ENCODE results near the gene RAB11FIP5. TPM values are rescaled to one million over a fixed set of nuclear protein-coding genes. Genes with fewer than 3 reads are reported as not detected.
"Not testable (repeated sequence)": the region's sequence is repeated elsewhere in the genome, so short reads cannot be mapped to it uniquely, and the experiment has no call there.

RAB11FIP5 gene
- total RNA-seq, 1 donor from 2014 or later: 21.4 TPM

GRCh38 chr2:73070643-73071359 is 41.9 kb downstream of the RAB11FIP5 start:
- DNase-seq (ENCODE audit: low spot score): peak; percentile 35

- no peak for DNase-seq (ENCODE audit: low spot score)
Observed at GRCh38 chr2:73069855-73070642, 42.7 kb downstream of the RAB11FIP5 start.

- DNase-seq (ENCODE audit: low spot score): no peak
Observed at GRCh38 chr2:73069041-73069854, 43.5 kb downstream of the RAB11FIP5 start.

- no peak for DNase-seq (ENCODE audit: low spot score)
Observed at GRCh38 chr2:73068147-73068546, 44.6 kb downstream of the RAB11FIP5 start.

GRCh38 chr2:73067043-73067442 is 45.7 kb downstream of the RAB11FIP5 start:
- no peak for DNase-seq (ENCODE audit: low spot score)

- DNase-seq (ENCODE audit: low spot score): not testable (repeated sequence)
Observed at GRCh38 chr2:73065070-73065469, 47.7 kb downstream of the RAB11FIP5 start.

GRCh38 chr2:73063909-73064875 is 48.6 kb downstream of the RAB11FIP5 start:
- DNase-seq (ENCODE audit: low spot score): no peak

- no peak for DNase-seq (ENCODE audit: low spot score)
Observed at GRCh38 chr2:73063472-73063871, 49.3 kb downstream of the RAB11FIP5 start.

- DNase-seq (ENCODE audit: low spot score): no peak
Observed at GRCh38 chr2:73059106-73059505, 53.6 kb downstream of the RAB11FIP5 start.

- no peak for DNase-seq (ENCODE audit: low spot score)
Observed at GRCh38 chr2:73054980-73055379, 57.8 kb downstream of the RAB11FIP5 start.

- DNase-seq (ENCODE audit: low spot score): no peak
Observed at GRCh38 chr2:73053316-73054114, 59.2 kb downstream of the RAB11FIP5 start.

GRCh38 chr2:73050121-73050545 is 62.6 kb downstream of the RAB11FIP5 start:
- DNase-seq (ENCODE audit: low spot score): no peak

GRCh38 chr2:73043929-73044832 is 68.6 kb downstream of the RAB11FIP5 start:
- DNase-seq (ENCODE audit: low spot score): no peak

- no peak for DNase-seq (ENCODE audit: low spot score)
Observed at GRCh38 chr2:73043276-73043675, 69.5 kb downstream of the RAB11FIP5 start.

GRCh38 chr2:73037947-73038585 is 74.7 kb downstream of the RAB11FIP5 start:
- DNase-seq (ENCODE audit: low spot score): no peak

GRCh38 chr2:73036766-73037165 is 76.0 kb downstream of the RAB11FIP5 start:
- no peak for DNase-seq (ENCODE audit: low spot score)

GRCh38 chr2:73035899-73036711 is 76.6 kb downstream of the RAB11FIP5 start:
- no peak for DNase-seq (ENCODE audit: low spot score)
